ENCODE results near the gene IFI30.

- TF ChIP-seq GATA3 (IDR thresholded peaks at IDR 0.05; ENCODE audit: low read depth, low read length) (no peak), GATA2 (IDR thresholded peaks at IDR 0.05; ENCODE audit: low read depth, low read length) (no peak)
Measured at GRCh38 chr19:18156268-18156667, 17.3 kb upstream of the IFI30 start.

All from SH-SY5Y (cell line).